HG03342 (cell line): Measurements from ENCODE around the gene DLG2.

Experiments
- ATAC-seq: cut with Tn5 transposase; IDR thresholded peaks from one replicate; pipeline ENCODE4 v1.9.1; 2021; ENCODE audit warnings: mild to moderate bottlenecking, moderate library complexity; ENCODE audit not compliant: unreplicated experiment

DLG2 gene

GRCh38 chr11:83715927-83716535 is 1911.1 kb downstream of the DLG2 start:
- ATAC-seq, result no peak

- no peak for ATAC-seq
These were observed 1913.4 kb downstream of the DLG2 start for GRCh38 chr11:83713708-83714107.

- ATAC-seq, result no peak
These were observed 1916.0 kb downstream of the DLG2 start for GRCh38 chr11:83711106-83711527.

- ATAC-seq, result no peak
These were observed 1917.7 kb downstream of the DLG2 start for GRCh38 chr11:83709434-83709833.

- ATAC-seq, result no peak
These were observed 1920.6 kb downstream of the DLG2 start for GRCh38 chr11:83706566-83706965.

GRCh38 chr11:83702796-83703195 is 1924.3 kb downstream of the DLG2 start:
- ATAC-seq, result no peak

- ATAC-seq, result no peak
These were observed 1929.6 kb downstream of the DLG2 start for GRCh38 chr11:83697518-83697917.

- ATAC-seq, result no peak
These were observed 1932.1 kb downstream of the DLG2 start for GRCh38 chr11:83695046-83695445.

GRCh38 chr11:83694191-83694910 is 1932.8 kb downstream of the DLG2 start:
- ATAC-seq, result no peak

- ATAC-seq, result no peak
These were observed 1933.7 kb downstream of the DLG2 start for GRCh38 chr11:83693306-83693992.

- no peak for ATAC-seq
These were observed 1934.5 kb downstream of the DLG2 start for GRCh38 chr11:83692675-83693074.

- no peak for ATAC-seq
These were observed 1935.6 kb downstream of the DLG2 start for GRCh38 chr11:83691451-83691950.

- no peak for ATAC-seq
These were observed 1937.9 kb downstream of the DLG2 start for GRCh38 chr11:83689144-83689780.

GRCh38 chr11:83687787-83688186 is 1939.4 kb downstream of the DLG2 start:
- ATAC-seq, result no peak

GRCh38 chr11:83685730-83686129 is 1941.4 kb downstream of the DLG2 start:
- no peak for ATAC-seq

GRCh38 chr11:83684071-83684470 is 1943.1 kb downstream of the DLG2 start:
- no peak for ATAC-seq

- peak; percentile 99 for ATAC-seq
These were observed 1944.6 kb downstream of the DLG2 start for GRCh38 chr11:83682611-83682973.

- ATAC-seq, result no peak
These were observed 1945.1 kb downstream of the DLG2 start for GRCh38 chr11:83681906-83682610.

- no peak for ATAC-seq
These were observed 1945.9 kb downstream of the DLG2 start for GRCh38 chr11:83681031-83681781.

GRCh38 chr11:83680321-83680720 is 1946.8 kb downstream of the DLG2 start:
- no peak for ATAC-seq
